IMR-90 (cell line): Measurements from ENCODE around the gene VPS18. TPM values are rescaled to one million over a fixed set of nuclear protein-coding genes. Genes with fewer than 3 reads are reported as not detected.

Experiments used
- ATAC-seq: fragments of 200-7000 bp; cut with Tn5 transposase; 2 replicates; pipeline ENCODE4 v1.9.1; 2020; ENCODE audit warnings: low read depth, mild to moderate bottlenecking, moderate library complexity
- BruUV-seq: library from RNA; stranded (reverse); fragments of 400-500 nt; replicated peaks from 2 replicates; lab custom pipeline; 2021; lab: Mats Ljungman, UMichigan
- CTCF ChIA-PET: fragments of 300-600 bp; formaldehyde crosslinking; extraction: SDS; loops from one replicate; lab custom pipeline; 2021; ENCODE audit warnings: antibody characterized with exemption; lab: Yijun Ruan, JAX
- POLR2A ChIA-PET: fragments of 300-600 bp; sonication (Branson Sonifier 250); formaldehyde crosslinking; loops from one replicate; lab custom pipeline; 2022; ENCODE audit warnings: antibody characterized with exemption; ENCODE audit not compliant: unreplicated experiment; lab: Charles Lee
- DNase-seq: peaks from one replicate; pipeline ENCODE4 v3.0.0; 2013
- H2AFZ ChIP-seq: replicated peaks from 2 replicates; pipeline ENCODE3; 2013; ENCODE audit warnings: low read length, mild to moderate bottlenecking; ENCODE audit not compliant: poor library complexity
- H2AK5ac ChIP-seq: 2 replicates; pipeline ENCODE4 v1.6.1; 2013; ENCODE audit warnings: low read depth, low read length, inconsistent platforms
- H2AK9ac ChIP-seq: replicated peaks from 2 replicates; pipeline ENCODE3; 2013; ENCODE audit warnings: mild to moderate bottlenecking, low read depth, low read length, moderate library complexity; ENCODE audit not compliant: poor library complexity
- H2BK120ac ChIP-seq: 2 replicates; pipeline ENCODE4 v1.6.1; 2013; ENCODE audit warnings: low read depth, low read length, inconsistent platforms
- H2BK15ac ChIP-seq: 3 replicates; pipeline ENCODE4 v1.6.1; 2013; ENCODE audit warnings: low read depth, low read length, inconsistent platforms
- H2BK20ac ChIP-seq: 2 replicates; pipeline ENCODE4 v1.6.1; 2013; ENCODE audit warnings: low read depth, mild to moderate bottlenecking, inconsistent platforms, low read length, moderate library complexity
- H2BK5ac ChIP-seq: 2 replicates; pipeline ENCODE4 v1.6.1; 2013; ENCODE audit warnings: mild to moderate bottlenecking, low read depth, low read length, inconsistent platforms; ENCODE audit not compliant: poor library complexity, severe bottlenecking
- H3K14ac ChIP-seq: replicated peaks from 2 replicates; pipeline ENCODE4 v1.6.1; 2013; ENCODE audit warnings: low read depth, low read length, inconsistent platforms
- H3K18ac ChIP-seq: 2 replicates; pipeline ENCODE4 v1.6.1; 2013; ENCODE audit warnings: low read depth, low read length, control low read depth
- H3K23ac ChIP-seq: 2 replicates; pipeline ENCODE4 v1.6.1; 2013; ENCODE audit warnings: low read depth, low read length, inconsistent platforms
- H3K27ac ChIP-seq: 2 replicates; pipeline ENCODE4 v1.5.1; 2013; ENCODE audit warnings: mild to moderate bottlenecking, control low read depth, low read length; ENCODE audit not compliant: insufficient read depth
- H3K27me3 ChIP-seq: 2 replicates; pipeline ENCODE4 v1.6.1; 2013; ENCODE audit warnings: low read length; ENCODE audit not compliant: control insufficient read depth, insufficient read depth
- H3K36me3 ChIP-seq: 2 replicates; pipeline ENCODE4 v1.6.1; 2013; ENCODE audit warnings: low read length, mixed read lengths; ENCODE audit not compliant: control insufficient read depth, insufficient read depth
- H3K4ac ChIP-seq: 2 replicates; pipeline ENCODE4 v1.6.1; 2013; ENCODE audit warnings: low read depth, low read length, inconsistent platforms
- H3K4me1 ChIP-seq: 2 replicates; pipeline ENCODE4 v1.6.1; 2013; ENCODE audit warnings: low read length, mixed read lengths; ENCODE audit not compliant: control insufficient read depth, insufficient read depth
- H3K4me2 ChIP-seq: 2 replicates; pipeline ENCODE4 v1.6.1; 2013; ENCODE audit warnings: low read depth, mild to moderate bottlenecking, control low read depth, low read length, moderate library complexity
- H3K4me3 ChIP-seq: 2 replicates; pipeline ENCODE4 v1.5.1; 2013; ENCODE audit warnings: low read depth, mild to moderate bottlenecking, control low read depth, low read length, moderate library complexity; ENCODE audit not compliant: insufficient read depth
- H3K56ac ChIP-seq: 2 replicates; pipeline ENCODE4 v1.6.1; 2013; ENCODE audit warnings: low read length, inconsistent platforms; ENCODE audit not compliant: insufficient read depth; ENCODE audit errors: extremely low read depth
- H3K79me1 ChIP-seq, 2 experiments: 2 replicates each; pipeline ENCODE4 v1.6.1; 2013; ENCODE audit warnings: low read length in 2 of 2, inconsistent platforms in 1 of 2, low read depth in 1 of 2
- H3K9ac ChIP-seq: 2 replicates; pipeline ENCODE4 v1.6.1; 2013; ENCODE audit warnings: low read depth, low read length, control low read depth
- H3K9me1 ChIP-seq: 2 replicates; pipeline ENCODE4 v1.6.1; 2013; ENCODE audit warnings: low read length, inconsistent platforms; ENCODE audit not compliant: insufficient read depth
- H3K9me3 ChIP-seq: 2 replicates; pipeline ENCODE4 v1.6.1; 2013; ENCODE audit warnings: low read length; ENCODE audit not compliant: control insufficient read depth, insufficient read depth
- H4K20me1 ChIP-seq: 2 replicates; pipeline ENCODE4 v1.6.1; 2013; ENCODE audit warnings: low read length, inconsistent platforms; ENCODE audit not compliant: insufficient read depth
- H4K5ac ChIP-seq: 2 replicates; pipeline ENCODE4 v1.6.1; 2013; ENCODE audit warnings: mild to moderate bottlenecking, low read depth, low read length, control low read depth
- H4K8ac ChIP-seq, 2 experiments: 2 replicates each; pipeline ENCODE4 v1.6.1; 2013; ENCODE audit warnings: low read depth in 2 of 2, low read length in 2 of 2, control low read depth in 1 of 2, inconsistent platforms in 1 of 2
- H4K91ac ChIP-seq: 2 replicates; pipeline ENCODE4 v1.6.1; 2013; ENCODE audit warnings: low read depth, low read length, inconsistent platforms; ENCODE audit not compliant: insufficient read depth
- BHLHE40 ChIP-seq: fragments of 150-350 bp; IDR thresholded peaks from 2 replicates; pipeline ENCODE4 v1.6.1; 2016; ENCODE audit warnings: mild to moderate bottlenecking, low read depth, low read length
- ELK1 ChIP-seq: fragments of 150-350 bp; IDR thresholded peaks from 2 replicates; pipeline ENCODE4 v1.6.1; 2016; ENCODE audit warnings: low read depth, mild to moderate bottlenecking, low read length, moderate library complexity, borderline replicate concordance
- FOS ChIP-seq: fragments of 150-350 bp; IDR thresholded peaks from 2 replicates; pipeline ENCODE4 v1.6.1; 2016; ENCODE audit warnings: low read depth, low read length
- MAFK ChIP-seq: IDR thresholded peaks from 2 replicates; pipeline ENCODE4 v1.6.1; 2012; ENCODE audit warnings: low read depth, low read length, improper control_type of control experiment
- NFE2L2 ChIP-seq: fragments of 150-350 bp; IDR thresholded peaks from 2 replicates; pipeline ENCODE4 v1.6.1; 2016; ENCODE audit warnings: low read depth, mild to moderate bottlenecking, low read length
- RFX5 ChIP-seq: IDR thresholded peaks from 2 replicates; pipeline ENCODE4 v1.8.0; 2012; ENCODE audit warnings: low read depth, mild to moderate bottlenecking, low read length, moderate library complexity
- WGBS, 2 experiments: methylation state at CpG; one replicate each; pipeline versions ENCODE4 v1.1.5 to v1.1.7; 2013; ENCODE audit warnings: missing lambda C conversion rate in 2 of 2; ENCODE audit not compliant: insufficient read length in 1 of 2; ENCODE audit errors: extremely low coverage in 2 of 2; 5-methylcytosine and 5-hydroxymethylcytosine counted together
- dilution Hi-C: fragments of 300-500 bp; cut with HindIII; formaldehyde crosslinking; loops from one replicate; pipeline ENCODE4 v1.14.3; 2018; ENCODE audit warnings: low sequenced_read_pairs; ENCODE audit not compliant: unreplicated experiment
- in situ Hi-C: fragments of 300-500 bp; cut with MboI; formaldehyde crosslinking; loops from 3 replicates; pipeline ENCODE4 v1.14.3; 2019; ENCODE audit warnings: low sequenced_read_pairs, inconsistent platforms, mixed read lengths
- intact Hi-C: fragments of 100-400 bp; cut with micrococcal nuclease; formaldehyde crosslinking; loops from 2 replicates; pipeline ENCODE4 v1.10.0; 2022
- polyA plus RNA-seq, 3 experiments: library from polyadenylated mRNA; depleted of rRNA; stranded (reverse); fragments of >200 nt; gene quantifications; 2 replicates each; pipeline ENCODE4 v1.2.3, GENCODE V29; 2012; ENCODE audit warnings: low replicate concordance in 1 of 3
- total RNA-seq: library from RNA; depleted of rRNA; stranded (reverse); fragments of >200 nt; gene quantifications from 2 replicates; pipeline ENCODE4 v1.2.3, GENCODE V29; 2012
- TF ChIP-seq, protein P1 (sequence below): conservative IDR thresholded peaks from 2 replicates; pipeline ENCODE4 v1.5.1; 2012; ENCODE audit warnings: mild to moderate bottlenecking, low read depth, low read length, improper control_type of control experiment

The VPS18 gene
- total and polyA plus RNA-seq, 2 of the 4 experiments (the other 2 are of a cell fraction) = 19.3 to 32.3 TPM

GRCh38 chr15:40878785-40879184, 15.5 kb upstream of the VPS18 start:
- Histone ChIP-seq H3K14ac (no peak overlapping the region), H4K5ac (no peak overlapping the region), H3K4me1 (no peaks in the 10 kb centered on the region), H3K23ac (no peak overlapping the region; the same call in 1 of the 2 replicates), H3K9me3 (peaks cover 3% of the 10 kb centered on the region; the same call in 1 of the 2 replicates), H3K27ac (no peak overlapping the region), H3K56ac (no peak overlapping the region), H2BK15ac (no peak overlapping the region), H4K8ac (no peak overlapping the region), H3K9me1 (no peaks in the 10 kb centered on the region), H2AK9ac (no peak overlapping the region), H2AFZ (no peak overlapping the region), H3K18ac (no peak overlapping the region), H4K91ac (no peak overlapping the region), H3K27me3 (no peaks in the 10 kb centered on the region; the same call in 1 of the 2 replicates), H2BK5ac (no peak overlapping the region), H2BK20ac (no peak overlapping the region), H2AK5ac (no peak overlapping the region), H3K79me1 (no peaks in the 10 kb centered on the region), H3K4ac (no peak overlapping the region), H3K36me3 (no peaks in the 10 kb centered on the region), H3K4me3 (no peak overlapping the region), H3K4me2 (no peak overlapping the region), H3K9ac (no peak overlapping the region), H2BK120ac (no peak overlapping the region), H4K20me1 (no peaks in the 10 kb centered on the region)
- POLR2A ChIA-PET = no interaction called here
- CTCF ChIA-PET = interaction anchor here (1.8 kb wide), 1 partner anchor 20 kb away, joined by 7 read pairs; no protein-coding TSS in a partner anchor
- TF ChIP-seq ELK1 = no peak
- TF ChIP-seq MAFK = no peak
- 0 out of 2 replicates have a peak, but pooled peaks have one; percentile 48 for TF ChIP-seq RFX5
- TF ChIP-seq BHLHE40 = no peak
- TF ChIP-seq, protein P1, sequence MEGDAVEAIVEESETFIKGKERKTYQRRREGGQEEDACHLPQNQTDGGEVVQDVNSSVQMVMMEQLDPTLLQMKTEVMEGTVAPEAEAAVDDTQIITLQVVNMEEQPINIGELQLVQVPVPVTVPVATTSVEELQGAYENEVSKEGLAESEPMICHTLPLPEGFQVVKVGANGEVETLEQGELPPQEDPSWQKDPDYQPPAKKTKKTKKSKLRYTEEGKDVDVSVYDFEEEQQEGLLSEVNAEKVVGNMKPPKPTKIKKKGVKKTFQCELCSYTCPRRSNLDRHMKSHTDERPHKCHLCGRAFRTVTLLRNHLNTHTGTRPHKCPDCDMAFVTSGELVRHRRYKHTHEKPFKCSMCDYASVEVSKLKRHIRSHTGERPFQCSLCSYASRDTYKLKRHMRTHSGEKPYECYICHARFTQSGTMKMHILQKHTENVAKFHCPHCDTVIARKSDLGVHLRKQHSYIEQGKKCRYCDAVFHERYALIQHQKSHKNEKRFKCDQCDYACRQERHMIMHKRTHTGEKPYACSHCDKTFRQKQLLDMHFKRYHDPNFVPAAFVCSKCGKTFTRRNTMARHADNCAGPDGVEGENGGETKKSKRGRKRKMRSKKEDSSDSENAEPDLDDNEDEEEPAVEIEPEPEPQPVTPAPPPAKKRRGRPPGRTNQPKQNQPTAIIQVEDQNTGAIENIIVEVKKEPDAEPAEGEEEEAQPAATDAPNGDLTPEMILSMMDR = no peak
- TF ChIP-seq NFE2L2 = no peak
- 0 out of 2 replicates have a peak, but pooled peaks have one; percentile 26 for TF ChIP-seq FOS
- dilution Hi-C loops = no loop called here
- WGBS, 2 experiments = no CpG with 5 or more reads among the region's 1 CpG
- in situ Hi-C loops = no loop called here
- intact Hi-C loops = no loop called here
- ATAC-seq (no peak), DNase-seq (peak; percentile 70)
- BruUV-seq = no TSS peak
